PFSK-1 (cell line): ENCODE results near the gene FKBP5.

Experiments
- POLR2AphosphoS5 ChIP-seq: IDR thresholded peaks from 2 replicates; pipeline ENCODE4 v1.6.1; 2012; ENCODE audit warnings: low read depth, mild to moderate bottlenecking, control low read depth, low read length, moderate library complexity
- REST ChIP-seq, 2 experiments: IDR thresholded peaks; 2 replicates each; pipeline versions ENCODE4 v1.6.1 to v1.8.0; 2011 to 2012; ENCODE audit warnings: low read depth in 2 of 2, low read length in 2 of 2, control low read depth in 1 of 2, inconsistent platforms in 1 of 2, mild to moderate bottlenecking in 1 of 2, moderate library complexity in 1 of 2; ENCODE audit not compliant: insufficient read depth in 1 of 2
- SIN3A ChIP-seq: IDR thresholded peaks from 2 replicates; pipeline ENCODE4 v1.6.1; 2012; ENCODE audit warnings: mild to moderate bottlenecking, low read length, moderate library complexity, borderline replicate concordance; ENCODE audit not compliant: insufficient read depth
- TAF1 ChIP-seq: IDR thresholded peaks from 2 replicates; pipeline ENCODE4 v1.6.1; 2012; ENCODE audit warnings: low read length, control low read depth, borderline replicate concordance; ENCODE audit not compliant: insufficient read depth

GRCh38 chr6:35558571-35558970 lies 130.1 kb downstream of the FKBP5 start:
- TF ChIP-seq REST (IDR thresholded peaks at IDR 0.05; ENCODE audit: insufficient read depth in 1 of 2, low read depth in 2 of 2, low read length in 2 of 2) (no peak), TAF1 (no peak), POLR2AphosphoS5 (no peak), SIN3A (no peak)
